HEK293T (cell line): Measurements from ENCODE around the gene SIRPG.

Experiments used
- CTCF ChIA-PET: fragments of 350-600 bp; formaldehyde crosslinking; extraction: SDS; loops from one replicate; lab custom pipeline; 2021; ENCODE audit warnings: antibody characterized with exemption, inconsistent platforms; lab: Yijun Ruan, JAX
- POLR2A ChIA-PET: fragments of 350-600 bp; formaldehyde crosslinking; extraction: SDS; loops from one replicate; lab custom pipeline; 2020; ENCODE audit warnings: antibody characterized with exemption, inconsistent platforms; lab: Yijun Ruan, JAX
- DNase-seq: peaks from one replicate; pipeline ENCODE4 v3.0.0; 2012; ENCODE audit warnings: mixed read lengths; ENCODE audit errors: extremely low spot score
- ARNT ChIP-seq: fragments of 450-650 bp; IDR thresholded peaks from 2 replicates; pipeline ENCODE4 v1.6.1; 2017; ENCODE audit warnings: mild to moderate bottlenecking
- BHLHE40 ChIP-seq: fragments of 450-650 bp; IDR thresholded peaks from 2 replicates; pipeline ENCODE4 v1.6.1; 2016; ENCODE audit warnings: mild to moderate bottlenecking, moderate library complexity, borderline replicate concordance
- CTBP1 ChIP-seq: fragments of 450-650 bp; IDR thresholded peaks from 2 replicates; pipeline ENCODE4 v1.6.1; 2016; ENCODE audit warnings: borderline replicate concordance
- ELF4 ChIP-seq: fragments of 450-650 bp; IDR thresholded peaks from 2 replicates; pipeline ENCODE4 v1.6.1; 2017; ENCODE audit warnings: antibody characterized with exemption
- FOXA1 ChIP-seq: fragments of 450-650 bp; IDR thresholded peaks from 2 replicates; pipeline ENCODE4 v1.6.1; 2016; ENCODE audit warnings: mild to moderate bottlenecking
- FOXK2 ChIP-seq: fragments of 450-650 bp; IDR thresholded peaks from 2 replicates; pipeline ENCODE4 v1.6.1; 2016; ENCODE audit warnings: mild to moderate bottlenecking
- FOXM1 ChIP-seq: fragments of 450-650 bp; IDR thresholded peaks from 2 replicates; pipeline ENCODE4 v1.6.1; 2017; ENCODE audit warnings: mild to moderate bottlenecking, borderline replicate concordance
- HDGF ChIP-seq: fragments of 450-650 bp; IDR thresholded peaks from 2 replicates; pipeline ENCODE4 v1.6.1; 2017; ENCODE audit warnings: antibody characterized with exemption, borderline replicate concordance
- L3MBTL2 ChIP-seq: fragments of 450-650 bp; conservative IDR thresholded peaks from 2 replicates; pipeline ENCODE4 v1.6.1; 2016; ENCODE audit warnings: mild to moderate bottlenecking
- LEF1 ChIP-seq: fragments of 450-650 bp; IDR thresholded peaks from 2 replicates; pipeline ENCODE4 v1.6.1; 2017; ENCODE audit warnings: mild to moderate bottlenecking, borderline replicate concordance
- NFRKB ChIP-seq: fragments of 450-650 bp; IDR thresholded peaks from 2 replicates; pipeline ENCODE4 v1.6.1; 2016; ENCODE audit warnings: mild to moderate bottlenecking, moderate library complexity
- SP1 ChIP-seq: fragments of 450-650 bp; IDR thresholded peaks from 2 replicates; pipeline ENCODE4 v1.6.1; 2017
- SUZ12 ChIP-seq: fragments of 450-650 bp; IDR thresholded peaks from 2 replicates; pipeline ENCODE4 v1.6.1; 2016; ENCODE audit warnings: mild to moderate bottlenecking
- TARDBP ChIP-seq: fragments of 450-650 bp; IDR thresholded peaks from 2 replicates; pipeline ENCODE4 v1.6.1; 2016
- ZNF384 ChIP-seq: fragments of 450-650 bp; IDR thresholded peaks from 2 replicates; pipeline ENCODE4 v1.6.1; 2016
- TF ChIP-seq, protein P1 (sequence below): fragments of 450-650 bp; IDR thresholded peaks from 2 replicates; pipeline ENCODE4 v1.6.1; 2016

Gene SIRPG

DNA sequence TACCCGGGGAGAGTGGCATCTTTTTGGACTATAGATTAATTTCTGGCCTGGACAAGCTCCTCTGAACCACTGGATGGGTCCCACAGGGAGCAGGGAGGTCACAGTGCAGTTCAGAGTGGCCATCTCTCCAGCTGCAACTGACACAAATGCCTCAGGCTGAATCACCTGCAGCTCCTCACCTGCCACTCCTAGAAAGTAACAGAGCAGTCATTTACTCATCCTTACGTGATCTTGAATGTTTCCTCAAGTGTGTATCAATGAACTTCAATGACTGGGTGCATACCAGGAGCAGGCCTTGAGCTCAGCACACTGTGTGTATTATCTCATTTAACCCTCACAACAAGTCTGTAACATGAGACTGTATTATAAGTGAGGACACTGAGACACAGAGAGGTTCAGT lies 40.0 kb upstream of the SIRPG start:
- CTCF ChIA-PET = no interaction called here
- TF ChIP-seq LEF1 (no peak), TARDBP (no peak), ZNF384 (no peak)
- no peak for DNase-seq
- POLR2A ChIA-PET = interaction anchor here (0.5 kb wide), 1 partner anchor 662 kb away, joined by 3 read pairs; no protein-coding TSS in a partner anchor

DNA sequence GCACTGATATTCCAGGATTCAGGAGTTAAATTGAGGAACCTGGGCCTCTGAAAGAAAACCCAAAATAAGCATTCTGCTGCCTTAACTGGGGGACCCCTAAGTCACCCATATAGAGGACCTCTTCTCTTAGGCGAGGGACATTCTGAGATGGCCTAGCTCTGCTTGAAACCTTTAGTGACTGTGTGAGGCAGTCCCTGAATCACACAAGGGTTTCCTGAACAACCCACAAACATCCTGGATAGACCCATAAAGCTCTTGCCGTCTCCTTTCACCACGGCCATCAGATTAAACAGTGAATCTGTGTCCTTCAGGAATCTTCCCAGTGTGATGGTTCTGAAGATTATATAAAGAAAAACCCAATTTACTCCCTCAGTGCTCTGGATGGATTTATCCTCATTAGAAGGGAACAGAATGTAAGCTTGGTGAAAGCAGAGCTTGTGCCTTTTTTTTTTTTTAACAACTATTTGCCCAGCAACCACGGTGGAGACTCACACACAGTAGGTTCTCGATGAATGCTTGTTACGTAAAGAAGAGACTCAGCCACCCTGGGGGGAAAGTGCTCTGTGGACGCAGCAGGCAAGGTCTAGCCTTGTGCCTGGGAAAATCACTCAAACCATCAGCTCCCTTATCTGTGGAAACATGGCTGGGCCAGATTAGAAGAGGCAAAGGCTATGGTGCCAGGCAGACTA lies 39.1 kb upstream of the SIRPG start:
- ChIA-PET POLR2A (no interaction called here), CTCF (no interaction called here)
- no peak for DNase-seq
- TF ChIP-seq ARNT (no peak), FOXK2 (no peak), L3MBTL2 (no peak), FOXM1 (no peak), ZNF384 (no peak), TARDBP (no peak), NFRKB (no peak), BHLHE40 (no peak), HDGF (no peak), CTBP1 (no peak)
- TF ChIP-seq, protein P1, sequence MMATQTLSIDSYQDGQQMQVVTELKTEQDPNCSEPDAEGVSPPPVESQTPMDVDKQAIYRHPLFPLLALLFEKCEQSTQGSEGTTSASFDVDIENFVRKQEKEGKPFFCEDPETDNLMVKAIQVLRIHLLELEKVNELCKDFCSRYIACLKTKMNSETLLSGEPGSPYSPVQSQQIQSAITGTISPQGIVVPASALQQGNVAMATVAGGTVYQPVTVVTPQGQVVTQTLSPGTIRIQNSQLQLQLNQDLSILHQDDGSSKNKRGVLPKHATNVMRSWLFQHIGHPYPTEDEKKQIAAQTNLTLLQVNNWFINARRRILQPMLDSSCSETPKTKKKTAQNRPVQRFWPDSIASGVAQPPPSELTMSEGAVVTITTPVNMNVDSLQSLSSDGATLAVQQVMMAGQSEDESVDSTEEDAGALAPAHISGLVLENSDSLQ = no peak

DNA sequence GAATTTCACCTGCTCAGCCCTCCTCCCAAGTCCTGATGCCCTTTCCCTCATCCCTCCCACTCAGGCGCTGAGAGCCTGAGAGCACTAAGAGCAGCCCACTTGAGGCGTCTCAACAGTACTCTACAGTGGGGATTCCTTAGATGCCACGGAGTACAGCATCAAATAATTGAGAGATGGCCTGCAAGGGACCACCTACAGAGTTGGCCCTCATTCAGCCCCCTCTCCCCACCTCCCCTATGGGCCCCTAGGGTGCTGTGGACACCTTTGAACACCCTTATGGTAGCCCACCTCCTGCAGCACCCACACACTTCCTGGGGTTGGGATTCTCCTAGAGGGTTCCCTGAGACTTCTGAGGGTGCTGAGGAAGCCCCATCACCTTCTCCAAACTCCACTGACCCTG lies 37.1 kb upstream of the SIRPG start:
- CTCF ChIA-PET = no interaction called here
- no peak for DNase-seq
- POLR2A ChIA-PET = no interaction called here
- TF ChIP-seq SP1 (no peak), HDGF (no peak), ELF4 (no peak), NFRKB (no peak), LEF1 (no peak), FOXA1 (no peak), SUZ12 (no peak), FOXK2 (no peak), ARNT (no peak), CTBP1 (no peak), L3MBTL2 (no peak), BHLHE40 (no peak), TARDBP (no peak)
- TF ChIP-seq, protein P1 = no peak

DNA sequence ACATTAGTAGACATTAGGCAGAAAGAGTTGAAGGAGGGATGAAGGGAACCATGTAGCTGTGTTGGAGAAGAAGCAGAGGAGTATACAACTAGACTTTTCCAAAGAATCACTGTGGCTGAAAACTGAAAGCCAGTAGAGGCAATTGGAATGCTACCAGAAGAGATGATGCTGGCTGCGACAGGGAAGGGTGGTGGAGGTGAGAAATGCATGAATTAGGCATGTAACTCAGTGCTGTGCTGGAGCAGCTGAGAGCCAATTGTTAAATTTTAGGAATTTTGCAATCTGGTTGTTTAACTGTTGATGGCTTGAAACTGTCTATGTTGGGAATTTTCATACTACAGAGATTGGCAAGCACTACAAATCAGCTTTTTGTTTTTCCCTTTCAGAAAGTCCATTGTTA lies 35.8 kb upstream of the SIRPG start:
- no peak for DNase-seq
- POLR2A ChIA-PET = no interaction called here
- TF ChIP-seq FOXA1 = no peak
- TF ChIP-seq NFRKB = no peak
- no peak for TF ChIP-seq ZNF384
- no peak for TF ChIP-seq SUZ12
- TF ChIP-seq L3MBTL2 = no peak
- TF ChIP-seq BHLHE40 = no peak
- TF ChIP-seq SP1 = no peak
- no peak for TF ChIP-seq ELF4
- TF ChIP-seq TARDBP = no peak
- no peak for TF ChIP-seq CTBP1
- TF ChIP-seq, protein P1 = no peak
- no peak for TF ChIP-seq FOXM1
- no peak for TF ChIP-seq LEF1
- no peak for TF ChIP-seq FOXK2
- CTCF ChIA-PET = no interaction called here

DNA sequence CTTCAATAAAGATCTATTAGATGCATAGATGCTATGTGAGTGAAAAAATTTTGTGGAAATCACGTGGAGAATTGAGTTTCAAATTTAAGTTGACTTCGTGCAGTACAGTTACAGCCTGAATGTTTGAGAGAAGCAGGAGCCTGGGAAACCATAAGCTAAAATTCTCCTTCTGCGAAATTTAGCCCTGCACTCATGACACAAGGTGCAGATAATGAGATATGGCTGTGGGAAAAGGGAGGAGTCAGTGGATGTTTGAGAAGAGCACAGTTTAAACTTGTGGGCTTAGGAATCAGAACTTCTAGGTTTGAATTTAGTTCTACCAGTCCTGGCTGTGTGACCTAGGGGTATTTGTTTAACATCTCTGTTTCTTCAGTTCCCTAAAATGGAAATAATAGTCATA lies 32.1 kb upstream of the SIRPG start:
- TF ChIP-seq NFRKB (no peak), ZNF384 (no peak), HDGF (no peak), TARDBP (no peak), BHLHE40 (no peak), ARNT (no peak), CTBP1 (no peak), L3MBTL2 (no peak), FOXM1 (no peak), SUZ12 (no peak), ELF4 (no peak), SP1 (no peak)
- TF ChIP-seq, protein P1 = no peak
- CTCF ChIA-PET = no interaction called here
- POLR2A ChIA-PET = no interaction called here
- DNase-seq = no peak
